GM18907 (cell line): Measurements from ENCODE around the gene KLF17.

Source experiments
- ATAC-seq: cut with Tn5 transposase; IDR thresholded peaks from one replicate; pipeline ENCODE4 v1.9.1; 2021; ENCODE audit warnings: mild to moderate bottlenecking, moderate library complexity; ENCODE audit not compliant: unreplicated experiment

KLF17 gene

DNA sequence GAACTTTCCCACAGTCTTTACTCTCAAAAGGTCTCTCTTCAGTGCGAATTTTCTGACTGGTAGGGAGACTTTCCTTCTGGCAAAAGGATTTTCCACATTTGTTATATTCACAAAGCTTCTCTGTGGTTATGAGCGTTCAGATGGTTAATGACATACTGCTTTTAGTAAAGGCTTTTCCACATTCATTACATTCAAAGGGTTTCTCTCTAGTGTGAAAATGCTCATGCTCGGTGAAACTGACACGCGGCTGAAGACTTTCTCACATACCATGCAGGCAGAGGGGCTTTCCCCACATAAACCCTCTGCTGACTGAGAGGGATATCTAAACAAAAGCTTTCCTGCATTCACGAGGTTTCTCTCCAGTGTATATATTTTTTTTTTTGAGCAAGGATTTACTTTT is 32.7 kb downstream of the KLF17 start:
- no peak for ATAC-seq

DNA sequence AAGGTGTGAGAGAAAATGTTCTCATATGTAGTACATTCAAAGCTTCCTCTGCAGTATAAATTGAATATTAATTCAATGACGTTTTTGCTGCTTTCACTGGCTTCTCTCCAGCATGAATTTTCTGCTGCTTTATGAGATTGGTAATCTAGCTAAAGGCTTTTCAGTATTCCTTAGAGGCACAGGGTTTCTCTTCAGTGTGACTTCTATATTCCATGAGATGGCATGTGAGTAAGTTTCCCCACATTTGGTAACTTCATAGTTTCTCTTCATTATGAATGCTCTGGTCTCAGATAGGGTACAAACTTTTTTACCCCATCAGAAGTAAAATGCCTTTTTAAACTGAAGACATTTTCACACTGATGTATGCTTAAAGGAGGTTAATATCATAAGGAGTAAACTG is 33.2 kb downstream of the KLF17 start:
- no peak for ATAC-seq

DNA sequence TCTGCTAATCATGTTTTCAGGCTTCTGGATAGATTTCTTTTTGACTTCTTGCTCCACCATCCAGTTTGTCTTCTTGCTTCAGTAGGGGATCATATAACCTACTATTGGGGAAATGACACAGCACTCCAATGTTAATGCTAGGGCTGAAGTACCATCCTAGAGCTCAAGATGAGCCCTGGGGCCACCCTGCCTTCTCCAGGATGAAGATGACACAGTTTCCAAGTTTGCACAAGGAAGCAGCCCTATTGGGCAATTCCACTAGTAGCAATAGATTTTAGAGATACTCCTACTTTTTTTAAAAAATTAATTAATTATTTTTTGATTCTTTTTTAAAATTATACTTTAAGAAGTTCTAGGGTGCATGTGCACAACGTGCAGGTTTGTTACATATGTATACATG is 34.1 kb downstream of the KLF17 start:
- no peak for ATAC-seq

DNA sequence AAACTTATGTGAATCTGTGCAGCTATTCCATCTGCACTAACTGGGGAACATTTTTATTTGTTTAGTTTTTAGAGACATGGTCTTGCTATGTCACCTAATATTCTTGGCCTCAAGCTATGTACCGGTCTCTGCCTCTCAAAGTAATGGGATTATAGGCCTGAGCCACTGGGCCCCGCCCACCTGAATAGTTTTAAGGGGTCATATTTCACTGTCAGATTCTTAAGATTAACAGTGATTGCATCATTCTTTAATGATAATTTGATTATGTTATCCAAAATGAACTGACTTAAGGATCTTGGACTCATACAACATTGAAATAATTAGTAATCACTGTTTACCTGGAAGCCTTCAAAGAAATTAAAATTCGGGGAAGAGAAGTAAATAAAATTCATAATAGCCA is 35.4 kb downstream of the KLF17 start:
- no peak for ATAC-seq

DNA sequence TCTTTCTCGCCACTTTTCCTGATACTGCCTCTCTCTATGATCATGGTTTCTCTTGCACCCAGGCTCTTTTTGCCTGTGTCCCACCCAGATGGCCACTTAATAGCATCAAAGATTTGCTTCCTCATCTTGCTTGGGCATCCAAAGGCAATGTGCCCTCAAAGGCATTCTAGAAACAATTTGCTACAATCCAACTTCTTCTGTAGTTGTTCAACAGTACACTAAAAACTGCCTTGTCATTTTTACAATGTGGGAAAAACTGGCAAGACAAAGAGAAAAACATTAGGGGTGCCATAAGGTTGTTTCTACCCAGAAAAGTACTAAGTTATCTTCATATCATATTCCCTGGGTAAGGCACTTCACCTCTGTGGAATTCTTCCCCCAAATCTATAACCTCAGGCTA is 39.3 kb downstream of the KLF17 start:
- ATAC-seq, result no peak

DNA sequence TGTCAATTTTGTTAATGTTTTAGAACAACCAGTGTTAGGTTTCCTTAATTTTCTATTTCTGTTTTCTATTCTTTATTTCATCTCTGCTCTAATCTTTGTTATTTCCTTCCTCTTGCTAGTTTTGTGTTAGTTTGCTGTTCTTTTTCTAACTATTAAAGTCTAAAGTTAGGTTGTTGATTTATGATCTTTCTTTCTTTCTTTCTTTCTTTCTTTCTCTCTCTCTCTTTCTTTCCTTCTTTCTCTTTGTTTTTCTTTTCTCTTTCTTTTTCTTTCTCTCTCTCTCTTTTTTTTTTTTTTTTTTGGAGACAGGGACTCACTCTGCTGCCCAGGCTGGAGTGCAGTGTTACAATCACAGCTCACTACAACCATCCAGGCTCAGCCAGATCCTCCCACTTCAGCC is 40.2 kb downstream of the KLF17 start:
- ATAC-seq, result no peak

DNA sequence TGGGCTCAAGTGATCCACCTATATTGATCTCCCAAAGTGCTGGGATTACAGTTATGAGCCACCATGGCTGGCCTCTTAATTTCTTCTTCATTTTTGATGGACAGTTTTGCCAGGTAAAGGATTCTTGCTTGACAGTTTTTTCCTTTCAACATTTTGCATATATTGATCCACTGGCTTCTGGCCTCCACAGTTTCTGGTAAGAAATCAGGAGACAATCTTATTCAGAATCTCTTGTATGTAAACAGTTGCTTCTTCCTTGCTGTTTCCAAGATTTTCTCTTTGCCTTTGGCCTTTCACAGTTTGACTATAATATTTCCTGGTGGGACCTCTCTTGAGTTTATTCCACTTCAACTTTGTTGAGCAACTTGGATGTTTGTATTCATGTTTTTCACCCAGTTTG is 42.9 kb downstream of the KLF17 start:
- no peak for ATAC-seq

DNA sequence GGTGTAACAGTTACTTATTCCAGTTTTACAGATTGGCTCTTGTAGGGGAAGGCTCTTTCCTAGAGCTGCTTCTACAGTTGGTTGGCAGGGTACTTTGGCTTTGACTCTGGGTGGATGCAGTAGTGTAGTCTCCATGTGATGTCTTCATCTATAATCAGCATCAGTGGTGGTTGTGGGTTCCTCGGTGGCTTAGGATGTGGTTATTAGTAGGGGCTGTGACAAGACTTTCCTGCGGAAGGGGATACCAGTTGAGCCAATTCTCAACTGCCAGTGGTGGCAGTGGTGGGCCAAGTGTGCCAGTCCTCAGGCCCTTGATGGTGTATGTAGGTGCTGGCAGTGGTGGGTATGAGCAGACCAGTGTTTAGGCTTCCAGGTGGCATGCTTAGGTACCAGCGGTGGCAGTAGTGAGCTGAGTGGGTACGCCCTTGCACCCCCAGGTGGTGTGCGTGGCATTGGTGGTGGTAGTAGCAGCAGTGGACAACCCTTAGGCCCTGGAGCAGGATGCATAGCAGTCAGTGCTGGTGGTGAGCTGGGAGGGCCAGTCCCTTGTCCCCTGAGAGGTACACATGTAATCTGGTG is 50.0 kb downstream of the KLF17 start:
- ATAC-seq, result no peak

DNA sequence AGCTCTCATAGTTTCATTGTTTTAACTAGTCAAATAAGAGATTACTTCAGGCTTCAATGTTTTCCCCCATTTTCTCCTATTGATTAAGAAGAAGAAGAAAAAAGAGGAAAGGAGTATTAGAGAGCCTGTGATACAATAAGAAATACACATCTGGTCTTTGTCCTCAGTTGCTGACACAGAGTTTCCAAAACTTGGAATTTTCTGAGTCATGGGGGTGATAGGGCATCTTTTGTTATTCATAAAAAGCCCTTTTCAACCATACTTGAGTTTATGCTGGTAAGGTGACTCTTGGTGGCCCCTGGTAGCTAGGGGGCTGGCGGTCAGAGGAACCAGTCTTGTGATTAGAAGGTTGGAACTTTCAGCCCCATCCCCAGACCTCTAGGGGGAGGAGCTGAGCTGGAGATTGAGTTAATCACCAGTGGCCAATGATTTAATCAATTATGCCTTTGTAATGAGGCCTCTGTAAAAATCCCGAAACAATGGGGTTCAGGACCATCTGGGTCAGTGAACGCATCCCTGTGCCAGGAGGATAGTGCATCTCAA is 51.7 kb downstream of the KLF17 start:
- no peak for ATAC-seq

DNA sequence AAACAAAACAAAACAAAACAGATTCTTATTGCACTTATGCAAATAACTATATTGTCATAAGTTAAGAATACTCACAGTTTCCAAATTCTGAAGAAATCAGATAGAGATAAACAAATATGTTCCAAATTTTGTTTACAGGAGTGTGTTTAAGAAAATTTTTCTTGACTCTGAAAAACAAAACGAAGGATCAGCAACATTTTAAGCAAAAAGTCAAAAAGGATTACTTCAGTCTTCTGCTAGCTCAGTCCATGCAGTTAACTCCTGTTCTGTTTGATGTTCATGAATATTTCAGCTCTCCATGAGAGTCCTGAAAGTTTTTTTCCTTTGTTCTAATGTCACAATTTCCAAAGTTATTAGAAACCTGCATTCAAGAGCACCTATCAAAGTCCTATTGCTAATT is 56.0 kb downstream of the KLF17 start:
- ATAC-seq, result no peak
